Calu3 (cell line): ENCODE measurements around the gene SUPT20H. TPM values are rescaled to one million over a fixed set of nuclear protein-coding genes. Genes with fewer than 3 reads are reported as not detected.

ENCODE experiments used
- BruUV-seq: library from RNA; stranded (reverse); fragments of 400-500 nt; replicated peaks from 2 replicates; lab custom pipeline; 2021; lab: Mats Ljungman, UMichigan
- CTCF ChIA-PET: fragments of 300-600 bp; sonication (Branson Sonifier 250); formaldehyde crosslinking; loops from one replicate; lab custom pipeline; 2022; ENCODE audit warnings: antibody characterized with exemption; lab: Charles Lee
- DNase-seq: peaks from one replicate; pipeline ENCODE4 v3.0.0; 2022
- H3K27ac Mint-ChIP-seq: one replicate; pipeline ENCODE4 v1.8.0; 2022; ENCODE audit warnings: mixed read lengths; ENCODE audit not compliant: unreplicated experiment
- H3K27me3 Mint-ChIP-seq: one replicate; pipeline ENCODE4 v1.8.0; 2022; ENCODE audit warnings: mixed read lengths; ENCODE audit not compliant: unreplicated experiment
- H3K36me3 Mint-ChIP-seq: one replicate; pipeline ENCODE4 v1.8.0; 2022; ENCODE audit warnings: mild to moderate bottlenecking, moderate library complexity, mixed read lengths; ENCODE audit not compliant: insufficient read depth, unreplicated experiment
- H3K4me1 Mint-ChIP-seq: one replicate; pipeline ENCODE4 v1.8.0; 2022; ENCODE audit warnings: mild to moderate bottlenecking, low read depth, mixed read lengths; ENCODE audit not compliant: unreplicated experiment
- H3K4me3 Mint-ChIP-seq: one replicate; pipeline ENCODE4 v1.8.0; 2022; ENCODE audit warnings: mild to moderate bottlenecking, low read depth, moderate library complexity, mixed read lengths; ENCODE audit not compliant: unreplicated experiment
- H3K9me3 Mint-ChIP-seq: one replicate; pipeline ENCODE4 v1.8.0; 2022; ENCODE audit warnings: low read depth, mixed read lengths; ENCODE audit not compliant: unreplicated experiment
- CTCF ChIP-seq: fragments of 200-600 bp; IDR thresholded peaks from one replicate; pipeline ENCODE4 v1.8.0; 2022; ENCODE audit warnings: antibody characterized with exemption; ENCODE audit not compliant: unreplicated experiment
- intact Hi-C: fragments of 100-400 bp; cut with micrococcal nuclease; formaldehyde crosslinking; loops from one replicate; pipeline ENCODE4 v1.10.0; 2022; ENCODE audit not compliant: unreplicated experiment
- total RNA-seq: library from RNA; stranded (reverse); gene quantifications from 2 replicates; pipeline ENCODE4 v1.2.3, GENCODE V29; 2022

Gene SUPT20H
- total RNA-seq, 1 experiment from 2014 or later = 55.3 TPM

GRCh38 chr13:36986462-36987240, 72.8 kb downstream of the SUPT20H start:
- no peak for DNase-seq
- no peak for TF ChIP-seq CTCF
- peaks cover 9% of the 10 kb centered on the region for H3K36me3 Mint-ChIP-seq
- no peaks in the 10 kb centered on the region for H3K9me3 Mint-ChIP-seq
- BruUV-seq = no TSS peak
- CTCF ChIA-PET = no interaction called here
- H3K27ac Mint-ChIP-seq = no peak overlapping the region
- H3K4me3 Mint-ChIP-seq = no peak overlapping the region
- no peaks in the 10 kb centered on the region for H3K4me1 Mint-ChIP-seq
- no peaks in the 10 kb centered on the region for H3K27me3 Mint-ChIP-seq
- intact Hi-C loops = loop anchor here (10.0 kb wide), 1 partner anchor 562 kb away; no protein-coding TSS in a partner anchor

- CTCF ChIA-PET = interaction anchor here (0.6 to 1.7 kb wide), 3 partner anchors 19 to 123 kb away, joined by 3 to 11 read pairs (median 3); no protein-coding TSS in a partner anchor
- no peaks in the 10 kb centered on the region for H3K27me3 Mint-ChIP-seq
- no TSS peak for BruUV-seq
Observed at GRCh38 chr13:36981156-36981743, 78.2 kb downstream of the SUPT20H start.

GRCh38 chr13:36979361-36980050, 80.0 kb downstream of the SUPT20H start:
- intact Hi-C loops = loop anchor here (5.0 to 10.0 kb wide), 2 partner anchors 555 to 697 kb away; no protein-coding TSS in a partner anchor
- H3K4me3 Mint-ChIP-seq = no peak overlapping the region
- no peaks in the 10 kb centered on the region for H3K9me3 Mint-ChIP-seq
- peaks cover 17% of the 10 kb centered on the region for H3K36me3 Mint-ChIP-seq
- H3K4me1 Mint-ChIP-seq = no peaks in the 10 kb centered on the region
- no TSS peak for BruUV-seq
- DNase-seq = no peak
- TF ChIP-seq CTCF = no peak
- H3K27me3 Mint-ChIP-seq = no peaks in the 10 kb centered on the region
- CTCF ChIA-PET = no interaction called here
- H3K27ac Mint-ChIP-seq = no peak overlapping the region

More at GRCh38 chr13:36981156-36981743, 78.2 kb downstream of the SUPT20H start:
- TF ChIP-seq CTCF = peak; percentile 16
- no peak overlapping the region for H3K27ac Mint-ChIP-seq
- intact Hi-C loops = loop anchor here (1.0 to 10.0 kb wide), 3 partner anchors 123 to 699 kb away; no protein-coding TSS in a partner anchor
- H3K36me3 Mint-ChIP-seq = peaks cover 18% of the 10 kb centered on the region
- no peaks in the 10 kb centered on the region for H3K4me1 Mint-ChIP-seq
- no peaks in the 10 kb centered on the region for H3K9me3 Mint-ChIP-seq
- H3K4me3 Mint-ChIP-seq = no peak overlapping the region
- DNase-seq = no peak

GRCh38 chr13:36975172-36975571, 84.3 kb downstream of the SUPT20H start:
- no peak for TF ChIP-seq CTCF
- no peak overlapping the region for H3K4me3 Mint-ChIP-seq

More at GRCh38 chr13:36975172-36975571, 84.3 kb downstream of the SUPT20H start:
- Mint-ChIP-seq H3K9me3 (no peaks in the 10 kb centered on the region), H3K27me3 (no peaks in the 10 kb centered on the region), H3K27ac (no peak overlapping the region), H3K36me3 (peaks cover 9% of the 10 kb centered on the region), H3K4me1 (no peaks in the 10 kb centered on the region)
- BruUV-seq = no TSS peak
- intact Hi-C loops = no loop called here
- CTCF ChIA-PET = no interaction called here
- no peak for DNase-seq
